Anterior cingulate cortex (tissue), 58 donors: ENCODE data around the gene TMEM179.
"Not testable (repeated sequence)": the region's sequence is repeated elsewhere in the genome, so short reads cannot be mapped to it uniquely, and the experiment has no call there.

Source experiments
- DNase-seq, 58 donors: peaks; one replicate each; lab custom pipeline; 2025; lab: John Stamatoyannopoulos, UW

The TMEM179 gene

DNA sequence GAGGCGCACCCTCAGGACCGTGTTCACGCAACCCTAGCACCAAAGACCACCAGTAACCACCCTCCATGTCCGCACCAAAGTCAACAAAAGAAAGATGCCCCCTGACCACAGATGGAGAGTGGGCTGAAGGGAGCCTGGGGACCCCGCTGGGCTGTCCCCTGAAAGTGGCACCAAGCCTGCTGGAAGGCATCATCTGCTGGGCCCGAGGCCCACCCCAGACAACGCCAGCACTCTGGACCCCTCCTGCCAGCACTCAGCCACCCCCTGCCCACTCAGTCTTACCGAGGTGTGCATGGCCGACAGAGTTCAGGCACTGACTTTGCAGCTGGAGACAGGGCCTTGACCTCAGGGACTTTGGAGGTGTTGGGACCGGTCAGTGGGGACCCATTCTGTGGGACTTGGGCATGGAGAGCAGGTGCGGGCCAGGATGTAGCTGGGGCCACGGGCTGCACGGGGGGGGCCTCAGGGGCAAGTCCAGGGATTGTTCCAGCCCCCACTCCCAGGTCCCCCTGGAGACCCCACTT is 34.4 kb upstream of the TMEM179 start:
- DNase-seq: no peak

DNA sequence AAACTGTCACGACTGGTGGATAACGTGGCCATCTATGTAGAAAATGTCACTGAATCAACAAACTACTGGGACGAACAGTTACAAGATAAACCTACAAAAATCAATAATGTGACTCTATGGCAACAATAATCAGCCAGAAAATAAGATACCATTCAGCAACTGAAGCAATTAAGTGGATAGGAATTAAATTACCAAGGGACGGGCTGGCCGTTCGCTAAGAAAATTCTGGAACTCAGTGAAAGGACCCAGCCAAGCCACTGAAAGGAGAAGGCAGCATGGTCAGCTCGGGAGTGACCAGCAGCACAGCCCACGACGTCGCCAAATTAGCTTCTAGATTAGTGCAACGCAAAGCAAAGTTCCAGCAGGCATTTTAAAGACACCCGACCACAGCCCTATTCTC is 33.6 kb upstream of the TMEM179 start:
- no peak for DNase-seq

DNA sequence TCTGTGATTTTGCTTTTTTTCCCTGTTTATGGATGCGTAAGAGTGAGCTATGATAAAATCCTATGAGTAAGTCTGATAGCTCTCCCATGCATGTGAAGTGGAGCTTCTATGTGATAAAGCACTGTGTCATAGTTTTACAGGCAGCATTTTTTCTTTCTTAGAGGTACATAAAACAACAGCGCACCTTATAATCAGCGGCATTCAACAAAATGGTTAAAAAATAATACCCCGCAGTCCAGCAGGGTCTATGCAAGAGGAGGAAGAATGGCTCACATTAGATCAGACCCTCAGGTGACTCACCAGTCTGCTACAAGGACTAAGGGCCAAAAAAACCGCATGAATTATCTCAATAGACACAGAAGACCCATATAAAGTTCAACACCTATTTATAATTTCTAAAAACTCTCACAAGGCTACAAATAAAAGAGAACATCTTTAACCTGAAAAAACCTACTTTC is 33.0 kb upstream of the TMEM179 start:
- DNase-seq: no peak

DNA sequence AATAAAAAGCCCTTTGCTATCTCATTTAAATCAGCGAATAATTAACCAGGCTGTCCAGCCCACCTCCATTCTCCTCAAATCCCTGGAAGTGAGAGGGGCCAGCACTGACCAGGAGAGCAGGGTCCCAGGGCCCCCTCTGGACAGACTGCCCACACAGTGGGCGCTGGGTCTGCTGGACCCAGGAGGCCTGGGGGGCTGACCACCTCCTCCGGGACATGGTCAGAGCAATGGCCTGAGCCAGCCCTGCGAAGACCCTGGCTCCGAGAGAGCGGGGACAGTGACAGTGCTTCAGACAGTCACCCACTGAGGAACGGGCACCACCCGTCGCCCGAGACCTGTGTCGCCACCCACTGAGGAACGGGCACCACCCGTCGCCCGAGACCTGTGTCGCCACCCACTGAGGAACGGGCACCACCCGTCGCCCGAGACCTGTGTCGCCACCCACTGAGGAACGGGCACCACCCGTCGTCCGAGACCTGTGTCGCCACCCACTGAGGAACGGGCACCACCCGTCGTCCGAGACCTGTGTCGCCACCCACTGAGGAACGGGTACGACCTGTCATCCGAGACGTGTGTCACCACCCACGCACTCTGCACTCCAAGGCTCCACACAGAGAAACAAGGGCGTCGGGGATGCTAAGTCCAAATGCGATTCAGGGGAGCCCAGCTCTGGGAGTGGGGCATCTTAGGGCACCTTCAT is 32.4 kb upstream of the TMEM179 start:
- not testable (repeated sequence) for DNase-seq

DNA sequence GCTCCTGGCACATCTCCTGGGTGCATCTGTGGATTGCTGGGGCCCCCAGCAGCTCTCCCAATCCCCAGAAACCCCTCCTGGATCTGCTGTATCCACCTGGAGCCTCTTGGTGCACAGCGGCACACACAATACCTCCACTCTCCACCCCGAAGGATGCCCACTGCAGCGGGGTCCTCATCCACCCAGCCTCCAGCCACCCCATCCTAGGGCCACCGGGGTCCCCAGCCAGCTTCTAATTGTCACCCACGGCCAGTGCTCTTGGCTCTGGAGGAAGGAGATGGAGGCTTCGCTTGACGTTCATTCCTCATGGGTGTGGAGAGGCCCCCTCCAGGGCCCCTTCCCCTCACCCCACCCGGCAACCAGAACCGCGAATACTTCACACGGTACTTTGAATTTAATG is 31.6 kb upstream of the TMEM179 start:
- DNase-seq: no peak

DNA sequence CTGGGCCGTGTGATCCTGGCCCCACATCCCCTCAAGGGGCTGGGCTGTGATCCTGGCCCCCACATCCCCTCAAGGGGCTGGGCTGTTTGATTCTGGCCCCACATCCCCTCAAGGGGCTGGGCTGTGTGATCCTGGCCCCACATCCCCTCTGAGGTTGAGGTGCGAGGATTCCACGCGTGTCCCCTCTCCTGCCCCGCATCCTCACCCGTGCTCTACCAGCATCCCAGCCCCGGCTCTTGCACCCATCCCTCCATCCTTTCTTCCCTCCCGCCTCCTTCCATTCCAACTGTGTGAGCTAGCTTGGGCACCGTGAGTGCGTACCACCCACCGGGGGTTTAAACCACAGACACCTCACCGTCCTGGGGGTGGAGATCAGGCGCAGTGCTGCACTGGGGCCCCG is 31.1 kb upstream of the TMEM179 start:
- no peak for DNase-seq

DNA sequence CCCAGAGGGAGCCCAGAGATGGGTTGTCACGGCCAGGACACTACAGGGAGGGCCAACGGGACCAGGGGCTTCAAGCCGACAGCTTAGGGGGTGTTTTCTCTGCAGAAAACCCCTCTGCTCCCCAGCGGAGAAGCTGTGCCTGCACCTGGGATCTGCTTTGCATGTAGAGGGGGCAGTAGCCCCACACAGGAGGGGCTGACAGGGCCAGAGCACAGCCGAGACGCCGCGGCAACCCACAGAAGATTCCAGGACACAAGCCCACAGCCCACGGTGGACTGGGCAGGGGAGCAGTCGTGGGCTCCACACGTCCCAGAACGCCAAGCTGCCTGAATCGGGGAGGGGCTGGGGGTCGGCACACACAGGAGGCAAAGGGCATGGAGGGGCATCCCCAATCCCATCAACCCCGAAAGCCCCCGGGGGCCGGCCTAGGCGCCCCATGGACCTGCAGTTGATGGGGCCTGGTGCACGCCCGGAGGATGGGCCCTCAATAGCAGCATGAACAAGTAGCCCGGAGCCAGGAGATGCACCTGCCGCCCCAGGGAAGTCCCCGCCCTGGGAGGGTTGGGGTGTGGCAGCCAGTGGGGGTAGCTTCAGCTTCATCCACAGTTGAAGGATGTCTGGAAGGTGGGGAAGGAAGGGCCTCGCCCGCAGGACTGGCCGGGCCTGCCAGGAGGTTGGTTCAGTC is 30.5 kb upstream of the TMEM179 start:
- no peak for DNase-seq

DNA sequence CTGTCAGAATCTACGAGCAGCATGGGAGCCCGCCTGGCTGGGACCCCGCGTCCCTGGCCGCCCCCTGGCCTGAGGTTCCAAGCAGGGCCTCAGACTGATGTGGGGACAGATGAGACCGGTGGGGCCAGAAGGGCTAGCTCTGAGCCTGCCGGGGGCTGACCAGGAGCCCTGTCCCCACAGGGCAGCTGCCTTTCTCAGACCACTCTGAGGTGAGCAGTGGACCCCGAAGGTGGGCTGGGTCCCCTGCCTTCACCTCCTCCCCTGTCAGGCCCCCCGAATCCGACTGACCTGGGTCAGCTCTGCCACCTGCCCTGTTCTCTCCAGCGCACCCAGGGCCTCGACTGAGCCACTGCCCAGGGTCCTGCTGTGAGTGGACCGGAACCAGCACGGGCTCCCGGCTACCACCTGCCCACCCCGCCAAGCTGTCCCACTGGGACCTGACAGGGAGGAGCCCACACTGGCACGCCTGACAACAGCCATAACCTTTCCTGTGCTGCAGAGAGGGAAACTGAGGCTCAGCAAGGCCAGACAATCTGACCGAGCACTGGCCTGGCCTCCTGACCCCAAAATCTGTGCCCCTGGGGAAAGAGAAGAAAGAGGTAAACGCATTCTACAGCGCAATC is 29.7 kb upstream of the TMEM179 start:
- no peak for DNase-seq

DNA sequence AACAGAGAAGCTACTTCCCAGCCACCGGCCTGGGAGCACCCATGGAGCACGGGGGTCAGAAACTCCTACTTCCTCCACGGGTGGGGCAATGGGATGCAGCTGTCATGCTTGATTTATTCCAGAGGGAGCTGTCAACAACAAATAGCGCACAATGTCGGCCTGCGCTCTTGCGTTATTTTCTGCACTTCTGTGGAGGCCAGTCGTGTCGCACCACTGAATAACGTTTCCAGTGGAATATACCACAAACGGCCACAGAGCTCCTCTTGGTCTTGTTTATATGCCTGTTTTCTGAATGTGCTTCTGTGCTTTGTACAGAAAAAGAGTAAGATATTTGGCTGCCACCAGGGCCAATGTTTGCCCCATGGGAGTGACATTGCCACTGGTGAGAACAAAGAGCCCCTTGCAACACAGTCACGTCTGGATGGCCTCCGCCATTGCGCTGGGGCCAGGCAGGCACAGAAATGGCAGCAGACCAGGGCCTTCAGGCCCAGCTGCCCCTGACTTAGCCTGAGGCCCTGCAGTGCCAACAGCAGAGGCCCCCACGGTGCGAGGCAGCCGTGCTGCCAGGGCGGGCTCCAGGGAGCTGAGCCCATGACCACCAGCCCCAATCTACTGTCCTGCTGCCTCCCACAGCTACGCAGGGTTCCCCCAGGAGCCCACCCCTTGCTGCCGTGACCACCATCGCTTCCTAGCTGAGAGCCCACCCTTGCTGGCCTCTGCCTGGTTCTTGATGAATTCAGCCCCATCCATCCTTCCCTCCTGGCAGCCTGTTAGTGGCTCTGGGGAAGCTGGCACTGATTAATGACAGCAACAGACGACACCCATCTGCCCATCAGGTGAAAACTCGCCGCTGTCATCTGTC is 28.9 kb upstream of the TMEM179 start:
- peak in 35 of 58 donors; percentile 19 to 81 (median 60) for DNase-seq

DNA sequence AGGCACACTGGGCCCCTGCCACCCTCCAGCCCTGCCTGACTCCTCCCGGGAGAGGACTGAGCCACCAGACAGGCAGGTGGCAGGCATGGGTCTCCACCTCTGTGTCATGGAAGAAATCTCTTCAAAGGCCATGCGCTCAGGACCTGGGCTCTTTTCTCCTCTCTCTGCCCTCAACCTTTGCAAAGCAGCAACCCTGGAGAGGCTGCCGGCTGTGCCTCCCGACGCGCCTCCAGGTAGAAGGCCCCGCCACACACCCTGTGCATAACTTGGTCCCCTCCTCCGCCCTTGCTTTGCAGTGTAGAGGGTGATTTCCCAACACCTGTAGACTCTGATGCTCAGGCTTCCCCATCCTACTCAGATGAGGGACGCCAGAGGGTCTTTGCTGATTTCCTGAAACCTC is 28.2 kb upstream of the TMEM179 start:
- no peak for DNase-seq

DNA sequence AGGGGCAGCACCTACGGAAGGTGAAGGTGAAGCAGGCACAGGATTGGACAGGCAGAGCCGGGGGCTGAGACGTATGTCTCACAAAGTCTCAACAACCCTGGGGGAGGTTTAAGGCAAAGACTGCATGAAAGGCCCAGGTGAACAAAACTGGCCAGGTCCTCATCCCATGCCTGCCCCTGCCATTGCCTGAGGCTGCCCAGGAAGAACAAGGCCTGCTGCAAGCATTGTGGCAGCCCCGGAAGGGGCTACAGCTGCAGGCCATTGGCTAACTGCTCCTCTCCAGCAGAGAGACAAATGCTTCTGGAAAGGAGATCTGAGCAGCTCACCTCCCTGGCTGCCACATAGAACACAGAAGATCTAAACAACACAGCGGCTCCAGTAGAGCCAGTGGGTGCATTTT is 20.4 kb upstream of the TMEM179 start:
- DNase-seq: no peak

DNA sequence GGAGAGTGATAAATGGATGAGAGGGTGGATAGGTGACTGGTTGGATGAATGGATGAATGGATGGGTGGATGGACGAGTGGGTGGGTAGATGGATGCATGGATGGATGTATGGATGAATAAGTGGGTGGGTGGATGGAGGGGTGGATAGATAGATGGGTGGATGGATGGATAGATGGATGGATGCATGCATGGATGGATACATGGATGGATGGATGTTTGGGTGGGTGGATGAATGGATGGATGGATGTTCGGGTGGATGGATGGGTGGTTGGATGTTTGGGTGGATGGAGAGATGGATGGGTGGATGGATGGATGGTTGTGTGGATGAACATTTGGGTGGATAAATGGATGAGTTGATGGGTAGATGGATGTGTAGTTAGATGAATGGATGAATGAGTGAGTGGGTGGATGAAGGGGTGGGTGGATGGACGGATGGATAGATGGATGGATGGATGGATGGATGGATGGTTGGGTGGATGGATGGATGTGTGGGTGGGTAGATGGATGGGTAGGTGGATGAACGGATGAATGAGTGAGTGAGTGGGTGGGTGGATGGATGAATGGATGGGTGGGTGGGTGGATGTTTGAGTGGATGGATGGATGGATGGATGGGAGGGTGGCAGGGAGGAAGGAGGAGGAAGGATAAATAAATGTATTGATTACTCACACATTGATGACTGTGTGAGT is 9.7 kb upstream of the TMEM179 start:
- no peak for DNase-seq

DNA sequence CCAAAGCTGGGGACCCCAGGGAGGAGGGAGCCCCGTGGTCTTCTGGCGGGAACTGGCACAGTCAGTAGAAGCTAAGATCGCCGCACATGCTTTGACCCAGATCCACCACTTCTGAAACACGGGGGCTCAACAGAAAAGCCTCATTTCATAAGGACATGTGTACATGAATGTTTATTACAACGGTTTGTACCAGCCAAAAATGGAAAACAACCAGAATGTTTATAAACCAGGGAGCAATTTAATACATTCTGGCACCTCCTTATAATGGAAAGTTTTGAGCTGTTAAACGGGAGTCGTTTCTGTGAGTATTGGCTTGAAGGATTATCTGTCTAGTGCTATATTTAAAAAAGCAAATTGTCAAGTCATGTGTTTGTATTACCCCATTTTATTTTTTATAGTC is 7.3 kb upstream of the TMEM179 start:
- DNase-seq: no peak

DNA sequence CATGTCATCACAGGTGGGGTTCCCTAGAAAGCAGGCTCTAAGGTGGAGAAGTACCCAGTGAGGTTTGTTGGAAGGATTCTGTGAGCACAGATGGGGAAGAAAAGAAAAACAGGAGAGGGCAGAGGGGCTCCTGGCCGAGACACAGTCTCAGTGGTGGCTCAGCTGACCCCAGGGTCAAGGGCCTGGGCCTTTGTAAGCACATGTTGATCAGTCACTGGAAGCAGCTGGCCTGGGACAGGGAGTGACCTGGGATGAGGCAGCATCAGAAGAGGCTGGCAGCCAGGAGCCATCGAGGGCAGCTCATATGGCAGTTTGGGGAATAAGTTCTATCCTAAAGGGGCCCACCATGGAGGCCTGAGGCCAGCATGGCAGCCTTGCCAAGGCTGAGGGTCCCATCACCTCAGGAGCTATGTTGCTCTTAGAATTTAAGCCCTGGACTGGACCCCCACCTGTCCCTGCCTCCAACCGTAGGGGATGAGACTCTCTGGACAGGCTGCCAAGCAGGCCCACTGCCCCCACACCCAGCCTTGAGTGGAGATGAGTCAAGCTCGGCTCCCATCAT is 6.3 kb upstream of the TMEM179 start:
- DNase-seq: no peak

DNA sequence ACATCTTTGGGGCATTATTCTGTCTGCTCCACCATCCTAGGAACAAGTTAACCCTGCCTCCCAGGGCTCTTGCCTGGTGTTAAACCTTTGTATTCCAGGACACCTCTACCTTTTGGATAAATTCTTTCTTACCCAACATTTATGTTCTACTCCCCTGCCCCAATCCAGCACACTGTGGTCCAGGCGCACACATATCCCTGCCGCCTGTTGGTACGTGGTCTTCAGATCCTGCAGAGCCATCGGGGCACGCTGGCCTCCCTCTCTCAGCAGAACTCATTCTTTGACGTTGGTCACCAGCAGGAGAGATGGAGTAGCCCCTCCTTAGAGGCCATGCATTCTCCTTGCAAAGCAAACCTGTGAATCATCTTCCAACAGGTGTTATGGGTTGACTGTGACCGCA is 5.1 kb upstream of the TMEM179 start:
- DNase-seq: no peak

DNA sequence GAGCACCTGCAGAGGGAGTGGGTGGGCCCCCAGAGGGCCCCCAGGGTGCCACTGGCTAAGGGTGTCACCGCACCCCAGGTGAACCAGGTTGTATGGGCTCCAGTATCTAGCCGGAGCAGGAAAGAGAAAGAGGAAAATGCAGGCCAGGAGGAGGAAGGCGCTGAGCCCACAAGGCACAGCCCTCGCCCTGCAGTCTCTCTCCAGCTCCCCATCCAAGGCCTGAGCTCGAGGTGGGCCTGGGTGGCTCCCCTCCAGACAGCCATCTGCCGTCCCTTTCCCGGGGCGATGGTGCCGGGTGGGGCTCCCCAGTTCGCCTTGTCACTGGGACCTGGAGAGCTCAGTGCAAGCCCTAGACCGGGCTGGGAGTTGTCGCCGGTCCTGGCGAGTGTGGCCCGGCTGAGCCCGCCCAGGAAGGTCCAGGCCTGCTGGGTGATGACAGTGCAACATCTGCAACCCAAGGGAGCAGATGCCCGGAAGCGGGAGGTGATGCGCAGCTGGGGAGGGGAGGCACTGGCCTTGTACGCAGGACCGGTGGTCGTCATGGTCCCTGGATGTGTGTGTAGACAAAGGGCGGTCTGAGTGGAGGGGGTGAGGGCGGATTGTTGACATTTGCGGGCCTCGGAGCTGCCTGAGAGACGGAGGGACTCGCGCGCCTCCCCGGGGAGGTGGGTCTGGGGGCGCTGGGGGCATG is 716 bp downstream of the TMEM179 start:
- DNase-seq: peak in 1 of 58 donors; percentile 54

DNA sequence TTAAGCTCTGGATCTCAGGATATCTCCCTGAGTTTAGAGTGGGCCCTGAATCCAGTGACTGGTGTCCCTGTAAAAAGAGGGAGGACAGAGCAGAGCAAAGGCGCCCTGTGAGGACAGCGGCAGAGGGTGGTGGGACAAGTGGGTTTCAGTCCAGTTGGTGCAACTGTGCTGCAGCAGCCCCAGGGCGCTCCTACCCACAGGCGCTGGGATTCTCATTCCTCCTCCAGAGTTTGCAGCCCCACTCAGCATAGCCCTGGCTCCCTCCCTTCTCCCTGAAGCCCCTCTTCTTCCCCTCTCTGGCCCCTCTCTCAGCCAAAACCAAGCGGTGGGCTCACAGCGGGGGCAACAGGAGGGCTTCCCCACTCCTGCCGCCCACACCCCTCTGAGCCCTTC is 1.6 kb downstream of the TMEM179 start:
- DNase-seq: no peak

DNA sequence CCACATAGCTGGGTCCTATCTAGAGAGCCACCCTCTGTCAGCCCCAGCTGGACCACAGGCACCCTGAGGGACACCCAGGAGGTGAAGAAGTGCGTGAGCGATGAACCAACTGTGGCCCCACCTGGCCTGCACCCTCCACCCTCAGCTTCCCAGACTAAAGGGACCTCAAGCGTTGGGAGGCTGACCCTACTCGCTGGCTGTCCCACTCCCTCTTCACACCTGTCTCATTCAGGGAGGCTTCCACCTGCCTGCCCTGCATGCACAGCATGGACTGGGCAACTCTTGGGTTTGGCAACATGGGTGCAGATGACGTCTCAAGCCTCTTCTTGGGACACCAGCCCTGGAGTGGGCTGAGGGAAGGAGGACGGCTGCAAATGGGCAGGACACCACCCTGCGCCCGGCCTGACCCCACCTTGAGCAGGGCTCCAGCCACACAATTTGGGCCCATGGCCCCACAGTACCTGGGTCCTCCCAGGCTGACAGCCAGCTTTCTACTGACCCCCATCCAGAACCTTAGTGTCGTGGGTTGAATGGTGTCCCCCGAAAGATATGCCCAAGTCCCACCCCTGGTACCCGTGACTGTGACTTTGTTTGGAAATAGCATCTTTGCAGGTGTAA is 2.1 kb downstream of the TMEM179 start:
- DNase-seq: no peak

DNA sequence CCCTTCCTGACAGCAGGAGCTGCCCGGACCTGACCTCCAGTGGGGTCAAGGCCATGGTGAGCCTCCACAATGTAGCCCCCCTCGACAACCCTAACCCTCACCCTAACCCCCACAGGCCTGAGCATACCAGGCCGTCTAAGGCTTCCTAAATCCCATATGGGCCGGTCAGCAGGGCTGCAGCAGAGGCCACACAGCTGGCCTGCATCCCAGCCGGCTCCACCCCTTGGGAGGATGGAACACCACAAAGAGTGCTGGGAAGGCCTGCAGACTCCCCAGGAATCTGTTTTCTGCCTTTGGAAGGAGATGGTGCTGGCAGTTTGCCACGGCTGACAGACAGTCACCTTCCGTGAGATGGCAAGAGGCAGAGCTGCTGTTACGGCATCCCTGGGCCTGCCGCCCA is 2.8 kb downstream of the TMEM179 start:
- DNase-seq: peak in 4 of 58 donors; percentile 27 to 54 (median 40)
